Gastroesophageal sphincter (tissue), 4 donors: ENCODE data around the gene APLF. TPM values are rescaled to one million over a fixed set of nuclear protein-coding genes. Genes with fewer than 3 reads are reported as not detected.
"Not testable (repeated sequence)": the region's sequence is repeated elsewhere in the genome, so short reads cannot be mapped to it uniquely, and the experiment has no call there.

Experiments used
- ATAC-seq: fragments of 150-250 bp; one replicate; pipeline ENCODE4 v1.9.1; 2016; ENCODE audit warnings: mild to moderate bottlenecking, moderate library complexity
- H3K27ac ChIP-seq, 4 donors: fragments of 200-600 bp; sonication (generic) in 3 of 4; 1 replicate in 3 of 4; 2 replicates in 1 of 4; pipeline ENCODE4 v1.5.1; 2016 to 2019
- H3K27me3 ChIP-seq: fragments of 200-600 bp; sonication (generic); one replicate; pipeline ENCODE4 v1.5.1; 2019
- H3K36me3 ChIP-seq, 2 donors: fragments of 200-600 bp; sonication (generic); one replicate each; pipeline ENCODE4 v1.5.1; 2019; ENCODE audit warnings: control low read depth in 1 of 2
- H3K4me1 ChIP-seq, 3 donors: fragments of 200-600 bp; sonication (generic); 1 replicate in 2 of 3; 2 replicates in 1 of 3; pipeline ENCODE4 v1.5.1; 2016 to 2019; ENCODE audit warnings: control low read depth in 2 of 3
- H3K4me3 ChIP-seq, 2 donors: fragments of 200-600 bp; sonication (generic); one replicate each; pipeline ENCODE4 v1.5.1; 2019; ENCODE audit warnings: mild to moderate bottlenecking in 1 of 2, moderate library complexity in 1 of 2
- H3K9me3 ChIP-seq, 3 donors: fragments of 200-600 bp; sonication (generic); one replicate each; pipeline ENCODE4 v1.5.1; 2017 to 2019; ENCODE audit warnings: control low read depth in 2 of 3
- EP300 ChIP-seq: sonication (generic); formaldehyde crosslinking; IDR thresholded peaks from one replicate; pipeline ENCODE4 v1.6.1; 2017; ENCODE audit warnings: antibody characterized with exemption, mild to moderate bottlenecking
- POLR2A ChIP-seq, 2 donors: fragments of 450-650 bp; IDR thresholded peaks; one replicate each; pipeline ENCODE4 v1.6.1; 2017; ENCODE audit warnings: antibody characterized with exemption in 2 of 2, mild to moderate bottlenecking in 2 of 2, moderate library complexity in 1 of 2
- POLR2AphosphoS5 ChIP-seq: sonication (generic); formaldehyde crosslinking; IDR thresholded peaks from one replicate; pipeline ENCODE4 v1.6.1; 2017; ENCODE audit warnings: antibody characterized with exemption
- WGBS, 2 donors: methylation state at CpG; one replicate each; pipeline ENCODE4 v1.1.5; 2018; ENCODE audit warnings: low coverage in 1 of 2; 5-methylcytosine and 5-hydroxymethylcytosine counted together
- total RNA-seq, 4 donors: library from RNA; depleted of rRNA; stranded (reverse); fragments of >200 nt; gene quantifications; one replicate each; pipeline ENCODE4 v1.1.0, GENCODE V29; 2016
- TF ChIP-seq, protein P1 (sequence below), 4 experiments: fragments of 200-600 bp in 2 of 4; fragments of 450-650 bp in 2 of 4; sonication (generic) in 1 of 4; IDR thresholded peaks; one replicate each; pipeline ENCODE4 v1.5.1; 2017 to 2019; ENCODE audit warnings: antibody characterized with exemption in 4 of 4, mild to moderate bottlenecking in 2 of 4, moderate library complexity in 2 of 4

Gene APLF
- total RNA-seq, 4 donors from 2014 or later = 5.5 to 12.0 (median 10.4) TPM

DNA sequence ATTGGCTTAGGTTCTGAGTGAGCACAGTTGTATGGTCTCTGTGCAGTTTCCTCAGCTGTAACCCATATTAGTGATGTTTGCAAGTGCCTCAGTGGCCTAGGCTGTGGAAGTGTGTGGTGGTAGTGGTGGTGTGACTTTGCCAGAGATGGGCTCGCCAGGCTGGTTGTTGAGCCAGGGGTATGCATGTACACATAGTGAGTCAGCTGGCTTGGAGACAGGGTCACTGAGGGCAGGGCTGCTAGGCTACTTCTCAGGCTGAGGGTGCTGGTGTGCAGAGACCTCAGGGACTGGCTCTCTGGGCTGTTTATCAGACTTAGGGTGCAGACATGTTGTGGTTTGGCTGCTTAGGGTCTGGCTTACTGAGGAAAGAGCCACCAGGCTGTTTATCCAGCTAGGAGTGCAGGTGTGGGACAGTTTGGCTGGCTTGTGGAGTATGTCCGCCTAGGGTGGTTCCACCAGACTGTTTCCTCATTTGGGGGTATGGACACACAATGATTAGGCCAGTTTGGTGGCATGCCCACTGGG lies 15.0 kb downstream of the APLF start:
- WGBS, 2 donors = 100% methylated on average over 1 of the region's 2 CpGs; no CpG with 5 or more reads in 1 of the 2 donors
- Histone ChIP-seq H3K27me3 (no peaks in the 10 kb centered on the region), H3K36me3 (no peaks in the 10 kb centered on the region), H3K4me1 (no peaks in the 10 kb centered on the region), H3K27ac (no peak overlapping the region), H3K9me3 (no peaks in the 10 kb centered on the region), H3K4me3 (no peak overlapping the region)
- no peak for TF ChIP-seq POLR2A (IDR thresholded peaks at IDR 0.05)
- no peak for TF ChIP-seq POLR2AphosphoS5
- TF ChIP-seq EP300 = no peak
- TF ChIP-seq, protein P1, sequence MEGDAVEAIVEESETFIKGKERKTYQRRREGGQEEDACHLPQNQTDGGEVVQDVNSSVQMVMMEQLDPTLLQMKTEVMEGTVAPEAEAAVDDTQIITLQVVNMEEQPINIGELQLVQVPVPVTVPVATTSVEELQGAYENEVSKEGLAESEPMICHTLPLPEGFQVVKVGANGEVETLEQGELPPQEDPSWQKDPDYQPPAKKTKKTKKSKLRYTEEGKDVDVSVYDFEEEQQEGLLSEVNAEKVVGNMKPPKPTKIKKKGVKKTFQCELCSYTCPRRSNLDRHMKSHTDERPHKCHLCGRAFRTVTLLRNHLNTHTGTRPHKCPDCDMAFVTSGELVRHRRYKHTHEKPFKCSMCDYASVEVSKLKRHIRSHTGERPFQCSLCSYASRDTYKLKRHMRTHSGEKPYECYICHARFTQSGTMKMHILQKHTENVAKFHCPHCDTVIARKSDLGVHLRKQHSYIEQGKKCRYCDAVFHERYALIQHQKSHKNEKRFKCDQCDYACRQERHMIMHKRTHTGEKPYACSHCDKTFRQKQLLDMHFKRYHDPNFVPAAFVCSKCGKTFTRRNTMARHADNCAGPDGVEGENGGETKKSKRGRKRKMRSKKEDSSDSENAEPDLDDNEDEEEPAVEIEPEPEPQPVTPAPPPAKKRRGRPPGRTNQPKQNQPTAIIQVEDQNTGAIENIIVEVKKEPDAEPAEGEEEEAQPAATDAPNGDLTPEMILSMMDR (IDR thresholded peaks at IDR 0.05) = no peak
- ATAC-seq = no peak

DNA sequence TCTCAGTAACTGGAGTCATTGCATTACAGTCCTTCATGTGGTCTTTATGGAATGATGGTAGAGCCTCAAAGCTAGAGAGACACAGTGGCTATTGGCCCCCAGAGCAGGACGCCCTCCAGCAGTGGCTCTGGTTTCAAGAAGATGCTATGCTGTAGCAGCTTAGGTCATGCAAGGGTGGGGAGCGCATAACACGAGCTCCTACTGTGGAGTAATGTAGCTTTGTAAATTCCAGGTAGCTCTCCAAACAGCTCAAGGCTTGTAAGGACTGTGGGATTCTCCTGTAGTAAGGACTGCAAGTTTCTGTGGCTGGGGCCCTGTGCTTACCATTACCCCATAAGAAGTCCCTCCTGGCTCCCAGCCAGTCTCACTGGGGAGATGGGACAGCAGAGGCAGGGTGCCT lies 15.6 kb downstream of the APLF start:
- Histone ChIP-seq H3K36me3 (no peaks in the 10 kb centered on the region), H3K4me3 (no peak overlapping the region), H3K4me1 (peaks cover 0 to 4% (median 0%) of the 10 kb centered on the region in 3 donors), H3K9me3 (no peaks in the 10 kb centered on the region), H3K27me3 (no peaks in the 10 kb centered on the region), H3K27ac (no peak overlapping the region)
- no peak for ATAC-seq
- TF ChIP-seq POLR2AphosphoS5 (no peak), POLR2A (IDR thresholded peaks at IDR 0.05) (no peak), EP300 (no peak)
- TF ChIP-seq, protein P1 (IDR thresholded peaks at IDR 0.05) = no peak
- 82 to 100% methylated on average over 2 to 3 of the region's 3 CpGs for WGBS, 2 donors

DNA sequence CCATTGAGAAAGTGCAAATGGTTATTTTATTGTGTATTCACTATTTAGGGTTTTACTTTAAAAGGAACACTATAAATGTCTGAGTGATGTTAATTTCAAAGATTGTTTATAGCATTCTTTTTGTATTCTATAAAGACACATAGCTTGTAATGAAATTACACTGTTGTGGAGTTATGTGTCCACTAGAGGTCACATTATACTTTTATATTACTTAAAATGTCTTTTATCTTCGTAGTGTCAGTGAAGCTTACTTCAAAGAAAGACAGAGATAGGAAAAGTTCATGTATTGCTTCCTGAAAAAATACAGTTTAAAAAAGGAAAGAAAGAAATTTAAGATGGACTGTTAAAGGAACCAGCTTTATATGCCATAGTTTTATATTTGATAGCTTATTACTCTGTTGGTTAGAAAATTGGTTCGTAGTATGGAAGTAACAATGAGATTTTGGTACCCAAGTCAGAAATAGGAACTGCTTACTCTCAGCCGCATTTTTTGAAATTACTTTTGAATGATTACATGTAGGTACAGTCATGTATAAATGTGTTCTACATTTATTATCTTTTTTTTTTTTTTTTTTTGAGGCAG lies 20.5 kb downstream of the APLF start:
- Histone ChIP-seq H3K27ac (no peak overlapping the region), H3K27me3 (no peaks in the 10 kb centered on the region), H3K9me3 (no peaks in the 10 kb centered on the region), H3K4me3 (no peak overlapping the region), H3K36me3 (no peaks in the 10 kb centered on the region), H3K4me1 (peaks cover 0 to 4% (median 0%) of the 10 kb centered on the region in 3 donors)
- 49 to 61% methylated on average over 3 of the region's 3 CpGs for WGBS, 2 donors
- TF ChIP-seq, protein P1 (IDR thresholded peaks at IDR 0.05) = peak; percentile 18 to 47 (median 37)
- no peak for TF ChIP-seq EP300
- no peak for ATAC-seq

DNA sequence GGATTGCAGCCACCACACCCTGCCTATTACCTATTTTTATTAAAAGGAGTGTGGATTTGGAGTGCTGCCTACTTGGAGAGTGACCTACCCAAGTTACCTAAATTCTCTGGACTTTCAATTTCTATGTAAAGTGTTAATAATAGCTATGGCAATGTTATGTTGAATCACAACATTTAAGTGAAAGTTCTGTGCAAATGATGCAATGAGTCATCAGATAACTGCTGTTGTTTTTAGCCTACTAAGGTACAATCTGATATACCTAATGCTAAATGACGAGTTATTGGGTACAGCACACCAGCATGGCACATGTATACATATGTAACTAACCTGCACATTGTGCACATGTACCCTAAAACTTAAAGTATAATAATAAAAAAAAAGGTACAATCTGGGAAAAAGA lies 21.2 kb downstream of the APLF start:
- not testable (repeated sequence) for H3K27me3 ChIP-seq, H3K36me3 ChIP-seq, H3K9me3 ChIP-seq, H3K27ac ChIP-seq, H3K4me1 ChIP-seq, ATAC-seq, H3K4me3 ChIP-seq
- WGBS, 2 donors = 83 to 100% methylated on average over 1 of the region's 1 CpG

DNA sequence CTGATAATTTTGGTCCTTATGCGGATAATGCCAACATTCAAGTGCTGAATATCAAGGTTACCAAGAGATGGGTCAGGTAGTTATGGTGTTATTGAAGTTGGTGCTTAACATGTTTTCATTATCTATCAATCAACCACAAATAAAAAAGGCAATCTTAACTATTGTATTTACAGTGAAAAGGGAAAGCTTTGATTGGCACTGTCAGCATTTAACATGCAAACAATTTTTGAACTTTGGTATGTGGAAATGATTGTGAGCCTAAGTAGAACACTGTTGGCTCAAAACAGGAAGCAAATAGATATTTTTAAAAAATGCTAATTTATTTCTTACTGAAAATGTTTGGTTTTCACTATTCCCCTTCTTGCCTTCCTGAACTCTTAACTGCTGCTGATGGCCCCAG lies 21.9 kb downstream of the APLF start:
- Histone ChIP-seq H3K4me1 (peaks cover 0 to 4% (median 0%) of the 10 kb centered on the region in 3 donors), H3K4me3 (no peak overlapping the region), H3K27me3 (no peaks in the 10 kb centered on the region), H3K36me3 (no peaks in the 10 kb centered on the region), H3K27ac (no peak overlapping the region), H3K9me3 (no peaks in the 10 kb centered on the region)
- TF ChIP-seq POLR2A (IDR thresholded peaks at IDR 0.05) (no peak), POLR2AphosphoS5 (no peak), EP300 (no peak)
- TF ChIP-seq, protein P1 (IDR thresholded peaks at IDR 0.05) = no peak
- no peak for ATAC-seq
- WGBS, 2 donors = 100% methylated on average over 1 of the region's 1 CpG; no CpG with 5 or more reads in 1 of the 2 donors
